Esophagus squamous epithelium (tissue), 4 donors: ENCODE measurements around the gene RNF166.

Experiments used
- POLR2A ChIP-seq, 4 donors: fragments of 450-650 bp; IDR thresholded peaks; one replicate each; pipeline ENCODE4 v1.6.1; 2017; ENCODE audit warnings: antibody characterized with exemption in 4 of 4, mild to moderate bottlenecking in 4 of 4, moderate library complexity in 3 of 4
- TF ChIP-seq, protein P1 (sequence below), 6 experiments: fragments of 450-650 bp in 4 of 6; fragments of 200-600 bp in 2 of 6; sonication (generic) in 2 of 6; IDR thresholded peaks; one replicate each; pipeline ENCODE4 v1.5.1; 2016 to 2019; ENCODE audit warnings: antibody characterized with exemption in 6 of 6, mild to moderate bottlenecking in 4 of 6, moderate library complexity in 4 of 6

DNA sequence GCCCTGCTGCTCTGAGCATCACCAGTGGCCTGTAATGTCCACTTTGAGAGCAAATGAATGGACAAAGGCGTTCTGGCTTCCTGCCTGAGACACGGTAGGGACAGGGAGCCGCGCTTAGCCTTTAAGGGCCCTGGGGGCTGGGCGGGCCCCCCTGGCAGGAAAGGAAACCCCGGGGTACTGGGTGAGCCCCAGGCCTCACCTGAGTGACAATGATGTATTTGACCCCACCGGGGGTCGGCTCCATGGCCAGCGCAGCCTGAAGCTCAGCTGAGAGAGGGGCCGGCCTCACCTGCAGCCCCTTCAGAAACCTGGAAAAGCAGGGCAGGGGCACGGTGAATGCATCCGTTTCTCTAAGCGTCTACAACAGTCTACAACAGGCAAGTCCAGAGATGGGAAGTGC, 53.1 kb downstream of the RNF166 start:
- no peak for TF ChIP-seq POLR2A (IDR thresholded peaks at IDR 0.05)
- TF ChIP-seq, protein P1, sequence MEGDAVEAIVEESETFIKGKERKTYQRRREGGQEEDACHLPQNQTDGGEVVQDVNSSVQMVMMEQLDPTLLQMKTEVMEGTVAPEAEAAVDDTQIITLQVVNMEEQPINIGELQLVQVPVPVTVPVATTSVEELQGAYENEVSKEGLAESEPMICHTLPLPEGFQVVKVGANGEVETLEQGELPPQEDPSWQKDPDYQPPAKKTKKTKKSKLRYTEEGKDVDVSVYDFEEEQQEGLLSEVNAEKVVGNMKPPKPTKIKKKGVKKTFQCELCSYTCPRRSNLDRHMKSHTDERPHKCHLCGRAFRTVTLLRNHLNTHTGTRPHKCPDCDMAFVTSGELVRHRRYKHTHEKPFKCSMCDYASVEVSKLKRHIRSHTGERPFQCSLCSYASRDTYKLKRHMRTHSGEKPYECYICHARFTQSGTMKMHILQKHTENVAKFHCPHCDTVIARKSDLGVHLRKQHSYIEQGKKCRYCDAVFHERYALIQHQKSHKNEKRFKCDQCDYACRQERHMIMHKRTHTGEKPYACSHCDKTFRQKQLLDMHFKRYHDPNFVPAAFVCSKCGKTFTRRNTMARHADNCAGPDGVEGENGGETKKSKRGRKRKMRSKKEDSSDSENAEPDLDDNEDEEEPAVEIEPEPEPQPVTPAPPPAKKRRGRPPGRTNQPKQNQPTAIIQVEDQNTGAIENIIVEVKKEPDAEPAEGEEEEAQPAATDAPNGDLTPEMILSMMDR (IDR thresholded peaks at IDR 0.05), result no peak
